K562 (cell line): Measurements from ENCODE around the gene TBX1. TPM values are rescaled to one million over a fixed set of nuclear protein-coding genes. Genes with fewer than 3 reads are reported as not detected.

ENCODE experiments used
- BCOR ChIP-seq: fragments of 450-650 bp; IDR thresholded peaks from 2 replicates; pipeline ENCODE4 v1.6.1; 2016
- IFI16 ChIP-seq: fragments of 250-450 bp; sonication (Bioruptor Pico); IDR thresholded peaks from 2 replicates; pipeline ENCODE4 v2.1.2; 2022; ENCODE audit warnings: mild to moderate bottlenecking, inconsistent platforms
- SIN3A ChIP-seq, 2 experiments: fragments of 150-350 bp in 1 of 2; IDR thresholded peaks; 2 replicates each; pipeline ENCODE4 v1.6.1; 2011 to 2016; ENCODE audit warnings: borderline replicate concordance in 2 of 2, low read depth in 2 of 2, low read length in 2 of 2, mild to moderate bottlenecking in 2 of 2, moderate library complexity in 2 of 2; ENCODE audit not compliant: control insufficient read depth in 1 of 2
- TEAD4 ChIP-seq, 2 experiments: sonication (generic) in 1 of 2; formaldehyde crosslinking in 1 of 2; IDR thresholded peaks; 2 replicates each; pipeline versions ENCODE4 v1.6.1 to v1.8.0; 2012 to 2022; ENCODE audit warnings: borderline replicate concordance in 1 of 2, inconsistent platforms in 1 of 2, low read length in 1 of 2, mild to moderate bottlenecking in 1 of 2, missing genetic modification reagents in 1 of 2
- ZBTB1 ChIP-seq: sonication (generic); formaldehyde crosslinking; IDR thresholded peaks from 2 replicates; pipeline ENCODE4 v1.8.1; 2023; ENCODE audit warnings: missing genetic modification reagents, low read depth, mild to moderate bottlenecking, borderline replicate concordance
- polyA plus RNA-seq, 8 experiments: library from polyadenylated mRNA; depleted of rRNA in 4 of 8; stranded (reverse) in 5 of 8; unstranded in 3 of 8; fragments of >200 nt; fragmentation: Nextera tagmentation in 2 of 8; fragmentation: Illumina TruSeq in 1 of 8; extraction: Ambion mirVana in 2 of 8; extraction: Trizol in 1 of 8; gene quantifications; 2 replicates each; pipeline versions ENCODE4 v1.2.1 to v1.2.3, GENCODE V29; 2011 to 2014; ENCODE audit warnings: inconsistent platforms in 1 of 8, missing spikeins in 1 of 8
- total RNA-seq, 7 experiments: library from RNA; depleted of rRNA in 6 of 7; stranded (reverse); fragments of >200 nt in 6 of 7; fragmentation: Illumina TruSeq in 2 of 7; extraction: Trizol in 2 of 7; gene quantifications; 2 replicates each; pipeline versions ENCODE4 v1.2.1 to v1.2.3, GENCODE V29; 2011 to 2021; ENCODE audit warnings: low replicate concordance in 1 of 7
- TF ChIP-seq, protein P1 (sequence below), 2 experiments: fragments of 450-650 bp in 1 of 2; sonication (generic) in 1 of 2; formaldehyde crosslinking in 1 of 2; IDR thresholded peaks in 1 of 2; conservative IDR thresholded peaks in 1 of 2; 2 replicates each; pipeline versions ENCODE4 v1.6.1 to v1.8.1; 2016 to 2023; ENCODE audit warnings: mild to moderate bottlenecking in 2 of 2, moderate library complexity in 2 of 2, inconsistent platforms in 1 of 2, missing genetic modification reagents in 1 of 2
- TF ChIP-seq, protein P2 (sequence below): fragments of 450-650 bp; formaldehyde crosslinking; IDR thresholded peaks from 2 replicates; pipeline ENCODE4 v1.4.0; 2022; ENCODE audit warnings: mild to moderate bottlenecking, moderate library complexity
- TF ChIP-seq, protein P3 (sequence below), 2 experiments: IDR thresholded peaks in 1 of 2; conservative IDR thresholded peaks in 1 of 2; 2 replicates each; pipeline ENCODE4 v1.6.1; 2016; ENCODE audit warnings: low read depth in 2 of 2, mild to moderate bottlenecking in 1 of 2, missing compliant biosample characterization in 1 of 2, missing genetic modification characterization in 1 of 2, moderate library complexity in 1 of 2
- TF ChIP-seq, protein P4 (sequence below), 3 experiments: IDR thresholded peaks in 2 of 3; conservative IDR thresholded peaks in 1 of 3; 2 replicates each; pipeline ENCODE4 v1.5.1; 2011 to 2012; ENCODE audit warnings: low read length in 3 of 3, mild to moderate bottlenecking in 3 of 3, control low read depth in 2 of 3, improper control_type of control experiment in 1 of 3, inconsistent platforms in 1 of 3, low read depth in 1 of 3, mixed read lengths in 1 of 3, moderate library complexity in 1 of 3; ENCODE audit not compliant: insufficient read depth in 2 of 3
- TF ChIP-seq, protein P5 (sequence below): fragments of 450-650 bp; IDR thresholded peaks from 2 replicates; pipeline ENCODE4 v1.6.1; 2014; ENCODE audit warnings: low read depth, mild to moderate bottlenecking, moderate library complexity, borderline replicate concordance
- TF ChIP-seq, protein P6 (sequence below): fragments of 450-650 bp; conservative IDR thresholded peaks from 2 replicates; pipeline ENCODE4 v1.6.1; 2016; ENCODE audit warnings: missing genetic modification characterization, low read depth, mild to moderate bottlenecking, missing compliant biosample characterization, moderate library complexity

Gene TBX1
- total and polyA plus RNA-seq, 9 of the 15 experiments (the other 6 are each of a cell fraction or from before 2014, with no cell fraction given): 0.07 to 35.0 (median 3.9) TPM

DNA sequence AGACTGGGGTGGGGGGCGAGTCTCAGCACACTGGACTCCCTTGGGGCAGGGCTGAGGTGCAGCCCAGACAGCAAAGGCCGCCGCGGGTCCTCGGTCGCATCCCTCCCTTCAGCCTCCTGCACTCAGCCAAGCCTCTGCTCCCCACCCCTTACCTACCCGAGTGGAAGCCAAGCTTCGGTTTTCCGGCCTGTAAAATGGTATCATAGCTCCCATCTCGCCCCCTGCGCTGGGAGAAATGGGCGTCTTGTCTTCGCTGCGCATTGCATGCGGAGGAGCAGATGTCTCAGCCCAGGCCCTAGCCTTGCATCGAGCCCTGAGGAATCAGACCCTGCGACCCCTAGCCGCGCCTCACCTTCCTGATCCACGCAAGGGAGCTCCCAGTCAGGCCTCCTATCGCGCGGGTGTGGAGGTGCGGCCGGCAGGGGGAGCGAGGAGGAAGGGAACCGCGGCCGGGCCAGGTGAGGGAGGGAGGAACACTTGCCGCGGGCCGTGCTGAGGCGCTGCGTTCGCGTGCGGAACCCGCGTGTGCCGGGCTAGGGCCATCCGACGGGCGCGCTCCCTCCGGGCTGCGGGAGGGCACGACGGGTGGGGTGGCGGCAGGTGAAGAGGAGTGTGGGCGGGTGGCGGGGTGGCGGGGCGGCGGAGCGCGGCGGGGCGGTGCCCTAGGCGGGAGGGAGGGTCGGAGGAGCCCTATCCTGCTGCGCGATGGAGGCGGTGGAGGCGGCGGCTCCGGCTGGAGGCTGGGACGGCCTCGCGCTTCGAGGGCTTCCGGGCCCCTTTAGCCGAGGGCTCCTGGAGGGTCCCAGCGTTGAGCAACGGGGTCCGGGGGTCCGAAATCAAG is 4.1 kb upstream of the TBX1 start (continued):
- TF ChIP-seq, protein P1, sequence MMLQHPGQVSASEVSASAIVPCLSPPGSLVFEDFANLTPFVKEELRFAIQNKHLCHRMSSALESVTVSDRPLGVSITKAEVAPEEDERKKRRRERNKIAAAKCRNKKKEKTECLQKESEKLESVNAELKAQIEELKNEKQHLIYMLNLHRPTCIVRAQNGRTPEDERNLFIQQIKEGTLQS (IDR thresholded peaks at IDR 0.05): no peak
- TF ChIP-seq, protein P1 (CRISPR knock-in tag; conservative IDR thresholded peaks at IDR 0.05): 0 out of 2 replicates have a peak, but pooled peaks have one; percentile 23
- TF ChIP-seq, protein P2, sequence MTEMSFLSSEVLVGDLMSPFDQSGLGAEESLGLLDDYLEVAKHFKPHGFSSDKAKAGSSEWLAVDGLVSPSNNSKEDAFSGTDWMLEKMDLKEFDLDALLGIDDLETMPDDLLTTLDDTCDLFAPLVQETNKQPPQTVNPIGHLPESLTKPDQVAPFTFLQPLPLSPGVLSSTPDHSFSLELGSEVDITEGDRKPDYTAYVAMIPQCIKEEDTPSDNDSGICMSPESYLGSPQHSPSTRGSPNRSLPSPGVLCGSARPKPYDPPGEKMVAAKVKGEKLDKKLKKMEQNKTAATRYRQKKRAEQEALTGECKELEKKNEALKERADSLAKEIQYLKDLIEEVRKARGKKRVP (CRISPR knock-in tag): no peak
- TF ChIP-seq SIN3A (IDR thresholded peaks at IDR 0.05; ENCODE audit: borderline replicate concordance in 2 of 2, control insufficient read depth in 1 of 2, low read depth in 2 of 2, low read length in 2 of 2): peak in 1 of 2 experiments; percentile 53; a peak in 1 of 4 replicates
- TF ChIP-seq, protein P3, sequence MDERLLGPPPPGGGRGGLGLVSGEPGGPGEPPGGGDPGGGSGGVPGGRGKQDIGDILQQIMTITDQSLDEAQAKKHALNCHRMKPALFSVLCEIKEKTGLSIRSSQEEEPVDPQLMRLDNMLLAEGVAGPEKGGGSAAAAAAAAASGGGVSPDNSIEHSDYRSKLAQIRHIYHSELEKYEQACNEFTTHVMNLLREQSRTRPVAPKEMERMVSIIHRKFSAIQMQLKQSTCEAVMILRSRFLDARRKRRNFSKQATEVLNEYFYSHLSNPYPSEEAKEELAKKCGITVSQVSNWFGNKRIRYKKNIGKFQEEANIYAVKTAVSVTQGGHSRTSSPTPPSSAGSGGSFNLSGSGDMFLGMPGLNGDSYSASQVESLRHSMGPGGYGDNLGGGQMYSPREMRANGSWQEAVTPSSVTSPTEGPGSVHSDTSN (CRISPR knock-in tag; IDR thresholded peaks at IDR 0.05; ENCODE audit: low read depth): 0 out of 2 replicates have a peak, but pooled peaks have one; percentile 17
- TF ChIP-seq, protein P3 (tag; conservative IDR thresholded peaks at IDR 0.05; ENCODE audit: low read depth): no peak
- no peak for TF ChIP-seq ZBTB1
- TF ChIP-seq TEAD4 (IDR thresholded peaks at IDR 0.05; ENCODE audit: low read length): peak; percentile 12; the same call in 1 of the 2 replicates
- TF ChIP-seq TEAD4 (CRISPR knock-in tag; IDR thresholded peaks at IDR 0.05; ENCODE audit: borderline replicate concordance): no peak
- TF ChIP-seq, protein P4, sequence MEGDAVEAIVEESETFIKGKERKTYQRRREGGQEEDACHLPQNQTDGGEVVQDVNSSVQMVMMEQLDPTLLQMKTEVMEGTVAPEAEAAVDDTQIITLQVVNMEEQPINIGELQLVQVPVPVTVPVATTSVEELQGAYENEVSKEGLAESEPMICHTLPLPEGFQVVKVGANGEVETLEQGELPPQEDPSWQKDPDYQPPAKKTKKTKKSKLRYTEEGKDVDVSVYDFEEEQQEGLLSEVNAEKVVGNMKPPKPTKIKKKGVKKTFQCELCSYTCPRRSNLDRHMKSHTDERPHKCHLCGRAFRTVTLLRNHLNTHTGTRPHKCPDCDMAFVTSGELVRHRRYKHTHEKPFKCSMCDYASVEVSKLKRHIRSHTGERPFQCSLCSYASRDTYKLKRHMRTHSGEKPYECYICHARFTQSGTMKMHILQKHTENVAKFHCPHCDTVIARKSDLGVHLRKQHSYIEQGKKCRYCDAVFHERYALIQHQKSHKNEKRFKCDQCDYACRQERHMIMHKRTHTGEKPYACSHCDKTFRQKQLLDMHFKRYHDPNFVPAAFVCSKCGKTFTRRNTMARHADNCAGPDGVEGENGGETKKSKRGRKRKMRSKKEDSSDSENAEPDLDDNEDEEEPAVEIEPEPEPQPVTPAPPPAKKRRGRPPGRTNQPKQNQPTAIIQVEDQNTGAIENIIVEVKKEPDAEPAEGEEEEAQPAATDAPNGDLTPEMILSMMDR (IDR thresholded peaks at IDR 0.05 in 2 of 3, conservative IDR thresholded peaks at IDR 0.05 in 1 of 3; ENCODE audit: insufficient read depth in 2 of 3, low read depth in 1 of 3, low read length in 3 of 3): peak; percentile 98 to 99 (median 98)
- peak; percentile 92 for TF ChIP-seq BCOR
- TF ChIP-seq, protein P5, sequence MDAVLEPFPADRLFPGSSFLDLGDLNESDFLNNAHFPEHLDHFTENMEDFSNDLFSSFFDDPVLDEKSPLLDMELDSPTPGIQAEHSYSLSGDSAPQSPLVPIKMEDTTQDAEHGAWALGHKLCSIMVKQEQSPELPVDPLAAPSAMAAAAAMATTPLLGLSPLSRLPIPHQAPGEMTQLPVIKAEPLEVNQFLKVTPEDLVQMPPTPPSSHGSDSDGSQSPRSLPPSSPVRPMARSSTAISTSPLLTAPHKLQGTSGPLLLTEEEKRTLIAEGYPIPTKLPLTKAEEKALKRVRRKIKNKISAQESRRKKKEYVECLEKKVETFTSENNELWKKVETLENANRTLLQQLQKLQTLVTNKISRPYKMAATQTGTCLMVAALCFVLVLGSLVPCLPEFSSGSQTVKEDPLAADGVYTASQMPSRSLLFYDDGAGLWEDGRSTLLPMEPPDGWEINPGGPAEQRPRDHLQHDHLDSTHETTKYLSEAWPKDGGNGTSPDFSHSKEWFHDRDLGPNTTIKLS: no peak
- TF ChIP-seq, protein P6, sequence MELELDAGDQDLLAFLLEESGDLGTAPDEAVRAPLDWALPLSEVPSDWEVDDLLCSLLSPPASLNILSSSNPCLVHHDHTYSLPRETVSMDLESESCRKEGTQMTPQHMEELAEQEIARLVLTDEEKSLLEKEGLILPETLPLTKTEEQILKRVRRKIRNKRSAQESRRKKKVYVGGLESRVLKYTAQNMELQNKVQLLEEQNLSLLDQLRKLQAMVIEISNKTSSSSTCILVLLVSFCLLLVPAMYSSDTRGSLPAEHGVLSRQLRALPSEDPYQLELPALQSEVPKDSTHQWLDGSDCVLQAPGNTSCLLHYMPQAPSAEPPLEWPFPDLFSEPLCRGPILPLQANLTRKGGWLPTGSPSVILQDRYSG: no peak
- TF ChIP-seq IFI16: 0 out of 2 replicates have a peak, but pooled peaks have one; percentile 25
